ENCODE measurements around the gene SLC25A12. TPM values are rescaled to one million over a fixed set of nuclear protein-coding genes. Genes with fewer than 3 reads are reported as not detected.

Gene SLC25A12
- total and polyA plus RNA-seq, 2 of the 13 experiments (the other 11 are each of a cell fraction or from before 2014, with no cell fraction given): 8.1 to 15.9 TPM

DNA sequence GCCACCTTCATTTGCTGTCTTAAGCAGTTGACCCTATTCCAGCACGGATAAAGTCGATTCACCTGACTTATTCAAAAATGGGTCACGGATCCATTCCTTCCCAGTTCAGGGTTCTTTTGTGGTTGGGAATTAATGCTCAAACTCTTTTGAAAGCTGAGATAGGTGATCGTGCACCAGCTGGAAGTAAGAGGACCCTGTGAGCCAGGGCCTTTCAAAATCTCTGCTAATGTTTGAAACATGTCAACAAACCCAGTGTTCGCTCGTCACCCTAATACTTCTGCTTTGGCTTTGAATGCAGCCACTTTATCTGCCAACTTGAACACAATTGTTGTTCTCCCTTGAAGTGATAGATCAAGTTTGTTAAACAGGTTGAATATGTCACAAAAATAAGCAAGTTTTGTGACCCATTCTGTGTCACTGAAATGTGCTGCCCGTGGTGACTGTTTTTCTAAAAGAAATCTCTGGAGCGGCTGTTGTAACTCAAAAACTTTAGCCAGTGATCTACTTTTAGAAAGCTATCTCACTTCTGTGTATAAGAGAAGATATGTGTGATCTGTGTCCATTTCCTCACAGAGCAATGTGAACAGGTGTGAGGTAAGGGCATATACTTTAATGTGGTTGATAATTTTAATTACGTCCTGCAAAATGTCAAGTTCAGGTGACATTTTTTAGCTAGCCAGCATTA lies 45.2 kb upstream of the SLC25A12 start (continued):
- TF ChIP-seq FOXA1 (IDR thresholded peaks at IDR 0.05) (no peak), FOXA1 (CRISPR knock-in tag; IDR thresholded peaks at IDR 0.05) (no peak), NFRKB (IDR thresholded peaks at IDR 0.05) (no peak), KDM6A (CRISPR knock-in tag; IDR thresholded peaks at IDR 0.05; ENCODE audit: low read depth) (no peak), NR2F1 (CRISPR knock-in tag; IDR thresholded peaks at IDR 0.05) (no peak), ZNF441 (CRISPR knock-in tag; IDR thresholded peaks at IDR 0.05; ENCODE audit: borderline replicate concordance) (no peak)
- TF ChIP-seq, protein P1, sequence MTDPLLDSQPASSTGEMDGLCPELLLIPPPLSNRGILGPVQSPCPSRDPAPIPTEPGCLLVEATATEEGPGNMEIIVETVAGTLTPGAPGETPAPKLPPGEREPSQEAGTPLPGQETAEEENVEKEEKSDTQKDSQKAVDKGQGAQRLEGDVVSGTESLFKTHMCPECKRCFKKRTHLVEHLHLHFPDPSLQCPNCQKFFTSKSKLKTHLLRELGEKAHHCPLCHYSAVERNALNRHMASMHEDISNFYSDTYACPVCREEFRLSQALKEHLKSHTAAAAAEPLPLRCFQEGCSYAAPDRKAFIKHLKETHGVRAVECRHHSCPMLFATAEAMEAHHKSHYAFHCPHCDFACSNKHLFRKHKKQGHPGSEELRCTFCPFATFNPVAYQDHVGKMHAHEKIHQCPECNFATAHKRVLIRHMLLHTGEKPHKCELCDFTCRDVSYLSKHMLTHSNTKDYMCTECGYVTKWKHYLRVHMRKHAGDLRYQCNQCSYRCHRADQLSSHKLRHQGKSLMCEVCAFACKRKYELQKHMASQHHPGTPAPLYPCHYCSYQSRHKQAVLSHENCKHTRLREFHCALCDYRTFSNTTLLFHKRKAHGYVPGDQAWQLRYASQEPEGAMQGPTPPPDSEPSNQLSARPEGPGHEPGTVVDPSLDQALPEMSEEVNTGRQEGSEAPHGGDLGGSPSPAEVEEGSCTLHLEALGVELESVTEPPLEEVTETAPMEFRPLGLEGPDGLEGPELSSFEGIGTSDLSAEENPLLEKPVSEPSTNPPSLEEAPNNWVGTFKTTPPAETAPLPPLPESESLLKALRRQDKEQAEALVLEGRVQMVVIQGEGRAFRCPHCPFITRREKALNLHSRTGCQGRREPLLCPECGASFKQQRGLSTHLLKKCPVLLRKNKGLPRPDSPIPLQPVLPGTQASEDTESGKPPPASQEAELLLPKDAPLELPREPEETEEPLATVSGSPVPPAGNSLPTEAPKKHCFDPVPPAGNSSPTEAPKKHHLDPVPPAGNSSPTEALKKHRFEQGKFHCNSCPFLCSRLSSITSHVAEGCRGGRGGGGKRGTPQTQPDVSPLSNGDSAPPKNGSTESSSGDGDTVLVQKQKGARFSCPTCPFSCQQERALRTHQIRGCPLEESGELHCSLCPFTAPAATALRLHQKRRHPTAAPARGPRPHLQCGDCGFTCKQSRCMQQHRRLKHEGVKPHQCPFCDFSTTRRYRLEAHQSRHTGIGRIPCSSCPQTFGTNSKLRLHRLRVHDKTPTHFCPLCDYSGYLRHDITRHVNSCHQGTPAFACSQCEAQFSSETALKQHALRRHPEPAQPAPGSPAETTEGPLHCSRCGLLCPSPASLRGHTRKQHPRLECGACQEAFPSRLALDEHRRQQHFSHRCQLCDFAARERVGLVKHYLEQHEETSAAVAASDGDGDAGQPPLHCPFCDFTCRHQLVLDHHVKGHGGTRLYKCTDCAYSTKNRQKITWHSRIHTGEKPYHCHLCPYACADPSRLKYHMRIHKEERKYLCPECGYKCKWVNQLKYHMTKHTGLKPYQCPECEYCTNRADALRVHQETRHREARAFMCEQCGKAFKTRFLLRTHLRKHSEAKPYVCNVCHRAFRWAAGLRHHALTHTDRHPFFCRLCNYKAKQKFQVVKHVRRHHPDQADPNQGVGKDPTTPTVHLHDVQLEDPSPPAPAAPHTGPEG (CRISPR knock-in tag; IDR thresholded peaks at IDR 0.05): no peak

DNA sequence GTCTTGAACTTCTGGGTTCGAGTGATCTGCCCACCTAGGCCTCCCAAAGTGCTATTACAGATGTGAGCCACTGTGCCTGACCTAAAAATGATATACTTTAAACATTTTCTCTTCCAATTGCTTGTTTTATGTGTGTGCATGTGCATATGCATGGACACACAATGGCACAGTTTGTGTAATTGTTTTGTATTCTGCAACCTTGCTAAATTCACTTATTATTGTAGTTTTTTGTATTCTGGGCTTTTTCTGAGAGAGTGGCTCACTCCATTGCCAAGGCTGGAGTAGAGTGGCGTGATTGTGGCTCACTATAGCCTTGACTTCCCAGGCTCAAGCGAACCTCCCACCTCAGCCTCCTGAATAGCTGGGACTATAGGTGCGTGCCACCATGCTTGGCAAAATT lies 36.3 kb upstream of the SLC25A12 start:
- Histone ChIP-seq H3K4me2 (ENCODE audit: low read depth, low read length) (no peak overlapping the region), H3K9me3 (ENCODE audit: low read length) (no peaks in the 10 kb centered on the region), H3K4me3 (replicated peaks in 1 of 3; ENCODE audit: insufficient read depth in 1 of 3, low read depth in 2 of 3, low read length in 3 of 3) (no peak overlapping the region), H4K20me1 (ENCODE audit: insufficient read depth, low read length) (no peaks in the 10 kb centered on the region), H3K4me1 (ENCODE audit: insufficient read depth, low read length) (no peaks in the 10 kb centered on the region), H3K27ac (ENCODE audit: extremely low read length, insufficient read depth, low read length) (no peak overlapping the region), H3K36me3 (replicated peaks in 1 of 2; ENCODE audit: control insufficient read depth in 1 of 2, insufficient read depth in 2 of 2, low read length in 2 of 2) (peaks cover 0 to 39% of the 10 kb centered on the region in 2 experiments; a peak in 4 of 5 replicates), H3K9ac (ENCODE audit: insufficient read depth, low read depth, low read length) (no peak overlapping the region), H3K79me2 (ENCODE audit: insufficient read depth, low read length) (peaks cover 62% of the 10 kb centered on the region), H2AFZ (ENCODE audit: low read length) (no peak overlapping the region), H3K27me3 (ENCODE audit: control insufficient read depth in 1 of 2, insufficient read depth in 2 of 2, low read length in 2 of 2) (no peaks in the 10 kb centered on the region)
- in situ Hi-C loops (cut with HindIII; ENCODE audit: extremely low pct_ligation_motif_present, low pct_unique_long_range_greater_than_20kb): no loop called here
- CTCF ChIA-PET (ENCODE audit: low intra/inter-chr PET ratio, low total read pairs): no interaction called here
- 97% methylated on average over 4 of the region's 4 CpGs for WGBS (ENCODE audit: low lambda C conversion rate)
- FAIRE-seq (no peak), ATAC-seq (no peak), DNase-seq (ENCODE audit: low spot score) (no peak)
- TF ChIP-seq JUNB (CRISPR knock-in tag; IDR thresholded peaks at IDR 0.05; ENCODE audit: borderline replicate concordance) (no peak), HDAC6 (IDR thresholded peaks at IDR 0.05; ENCODE audit: low read depth, low read length) (no peak), ZBTB25 (CRISPR knock-in tag; IDR thresholded peaks at IDR 0.05) (no peak), MAFF (IDR thresholded peaks at IDR 0.05; ENCODE audit: low read depth, low read length) (peak; percentile 61), PLRG1 (conservative IDR thresholded peaks at IDR 0.05) (no peak), TCF7 (IDR thresholded peaks at IDR 0.05; ENCODE audit: low read depth) (no peak), MAFK (conservative IDR thresholded peaks at IDR 0.05 in 1 of 2, IDR thresholded peaks at IDR 0.05 in 1 of 2; ENCODE audit: low read length in 2 of 2) (peak; percentile 42 to 61; a peak in 3 of 4 replicates), NR2F1 (CRISPR knock-in tag; IDR thresholded peaks at IDR 0.05) (no peak)
- TF ChIP-seq, protein P2, sequence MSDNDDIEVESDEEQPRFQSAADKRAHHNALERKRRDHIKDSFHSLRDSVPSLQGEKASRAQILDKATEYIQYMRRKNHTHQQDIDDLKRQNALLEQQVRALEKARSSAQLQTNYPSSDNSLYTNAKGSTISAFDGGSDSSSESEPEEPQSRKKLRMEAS (IDR thresholded peaks at IDR 0.05): no peak
- no TSS peak for BruUV-seq (replicated peaks)
- intact Hi-C loops (cut with micrococcal nuclease; ENCODE audit: unreplicated experiment): no loop called here
- POLR2A ChIA-PET: no interaction called here
